Measurements from ENCODE around the gene STARD5.

DNA sequence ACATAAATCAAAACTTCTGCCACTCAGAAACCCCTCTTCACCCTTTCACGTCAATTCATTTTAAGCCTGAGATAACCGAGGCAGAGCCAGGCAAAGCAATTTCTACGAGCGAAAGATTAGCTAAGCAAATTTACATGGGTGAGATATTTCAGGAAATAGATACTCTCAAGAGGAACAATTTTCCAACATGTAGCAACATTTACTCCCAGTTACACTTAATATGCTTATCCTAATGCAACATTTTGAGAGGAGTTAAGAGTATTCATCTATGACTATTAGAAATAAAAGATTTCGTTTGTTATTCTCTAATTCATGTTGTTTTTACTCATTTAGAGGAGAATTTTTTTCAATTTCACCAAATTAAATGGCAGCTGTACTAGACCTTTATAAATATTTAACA, 49.2 kb upstream of the STARD5 start:
- TF ChIP-seq JUND (IDR thresholded peaks at IDR 0.05), result no peak
- TF ChIP-seq, protein P1, sequence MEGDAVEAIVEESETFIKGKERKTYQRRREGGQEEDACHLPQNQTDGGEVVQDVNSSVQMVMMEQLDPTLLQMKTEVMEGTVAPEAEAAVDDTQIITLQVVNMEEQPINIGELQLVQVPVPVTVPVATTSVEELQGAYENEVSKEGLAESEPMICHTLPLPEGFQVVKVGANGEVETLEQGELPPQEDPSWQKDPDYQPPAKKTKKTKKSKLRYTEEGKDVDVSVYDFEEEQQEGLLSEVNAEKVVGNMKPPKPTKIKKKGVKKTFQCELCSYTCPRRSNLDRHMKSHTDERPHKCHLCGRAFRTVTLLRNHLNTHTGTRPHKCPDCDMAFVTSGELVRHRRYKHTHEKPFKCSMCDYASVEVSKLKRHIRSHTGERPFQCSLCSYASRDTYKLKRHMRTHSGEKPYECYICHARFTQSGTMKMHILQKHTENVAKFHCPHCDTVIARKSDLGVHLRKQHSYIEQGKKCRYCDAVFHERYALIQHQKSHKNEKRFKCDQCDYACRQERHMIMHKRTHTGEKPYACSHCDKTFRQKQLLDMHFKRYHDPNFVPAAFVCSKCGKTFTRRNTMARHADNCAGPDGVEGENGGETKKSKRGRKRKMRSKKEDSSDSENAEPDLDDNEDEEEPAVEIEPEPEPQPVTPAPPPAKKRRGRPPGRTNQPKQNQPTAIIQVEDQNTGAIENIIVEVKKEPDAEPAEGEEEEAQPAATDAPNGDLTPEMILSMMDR (IDR thresholded peaks at IDR 0.05; ENCODE audit: low read depth, low read length, missing input control), result no peak
- TF ChIP-seq, protein P2, sequence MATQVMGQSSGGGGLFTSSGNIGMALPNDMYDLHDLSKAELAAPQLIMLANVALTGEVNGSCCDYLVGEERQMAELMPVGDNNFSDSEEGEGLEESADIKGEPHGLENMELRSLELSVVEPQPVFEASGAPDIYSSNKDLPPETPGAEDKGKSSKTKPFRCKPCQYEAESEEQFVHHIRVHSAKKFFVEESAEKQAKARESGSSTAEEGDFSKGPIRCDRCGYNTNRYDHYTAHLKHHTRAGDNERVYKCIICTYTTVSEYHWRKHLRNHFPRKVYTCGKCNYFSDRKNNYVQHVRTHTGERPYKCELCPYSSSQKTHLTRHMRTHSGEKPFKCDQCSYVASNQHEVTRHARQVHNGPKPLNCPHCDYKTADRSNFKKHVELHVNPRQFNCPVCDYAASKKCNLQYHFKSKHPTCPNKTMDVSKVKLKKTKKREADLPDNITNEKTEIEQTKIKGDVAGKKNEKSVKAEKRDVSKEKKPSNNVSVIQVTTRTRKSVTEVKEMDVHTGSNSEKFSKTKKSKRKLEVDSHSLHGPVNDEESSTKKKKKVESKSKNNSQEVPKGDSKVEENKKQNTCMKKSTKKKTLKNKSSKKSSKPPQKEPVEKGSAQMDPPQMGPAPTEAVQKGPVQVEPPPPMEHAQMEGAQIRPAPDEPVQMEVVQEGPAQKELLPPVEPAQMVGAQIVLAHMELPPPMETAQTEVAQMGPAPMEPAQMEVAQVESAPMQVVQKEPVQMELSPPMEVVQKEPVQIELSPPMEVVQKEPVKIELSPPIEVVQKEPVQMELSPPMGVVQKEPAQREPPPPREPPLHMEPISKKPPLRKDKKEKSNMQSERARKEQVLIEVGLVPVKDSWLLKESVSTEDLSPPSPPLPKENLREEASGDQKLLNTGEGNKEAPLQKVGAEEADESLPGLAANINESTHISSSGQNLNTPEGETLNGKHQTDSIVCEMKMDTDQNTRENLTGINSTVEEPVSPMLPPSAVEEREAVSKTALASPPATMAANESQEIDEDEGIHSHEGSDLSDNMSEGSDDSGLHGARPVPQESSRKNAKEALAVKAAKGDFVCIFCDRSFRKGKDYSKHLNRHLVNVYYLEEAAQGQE (IDR thresholded peaks at IDR 0.05), result no peak
- TF ChIP-seq RXRA (IDR thresholded peaks at IDR 0.05), result no peak
- TF ChIP-seq, protein P3, sequence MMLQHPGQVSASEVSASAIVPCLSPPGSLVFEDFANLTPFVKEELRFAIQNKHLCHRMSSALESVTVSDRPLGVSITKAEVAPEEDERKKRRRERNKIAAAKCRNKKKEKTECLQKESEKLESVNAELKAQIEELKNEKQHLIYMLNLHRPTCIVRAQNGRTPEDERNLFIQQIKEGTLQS (IDR thresholded peaks at IDR 0.05), result no peak
- TF ChIP-seq, protein P4, sequence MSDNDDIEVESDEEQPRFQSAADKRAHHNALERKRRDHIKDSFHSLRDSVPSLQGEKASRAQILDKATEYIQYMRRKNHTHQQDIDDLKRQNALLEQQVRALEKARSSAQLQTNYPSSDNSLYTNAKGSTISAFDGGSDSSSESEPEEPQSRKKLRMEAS (IDR thresholded peaks at IDR 0.05), result no peak
- TF ChIP-seq, protein P5, sequence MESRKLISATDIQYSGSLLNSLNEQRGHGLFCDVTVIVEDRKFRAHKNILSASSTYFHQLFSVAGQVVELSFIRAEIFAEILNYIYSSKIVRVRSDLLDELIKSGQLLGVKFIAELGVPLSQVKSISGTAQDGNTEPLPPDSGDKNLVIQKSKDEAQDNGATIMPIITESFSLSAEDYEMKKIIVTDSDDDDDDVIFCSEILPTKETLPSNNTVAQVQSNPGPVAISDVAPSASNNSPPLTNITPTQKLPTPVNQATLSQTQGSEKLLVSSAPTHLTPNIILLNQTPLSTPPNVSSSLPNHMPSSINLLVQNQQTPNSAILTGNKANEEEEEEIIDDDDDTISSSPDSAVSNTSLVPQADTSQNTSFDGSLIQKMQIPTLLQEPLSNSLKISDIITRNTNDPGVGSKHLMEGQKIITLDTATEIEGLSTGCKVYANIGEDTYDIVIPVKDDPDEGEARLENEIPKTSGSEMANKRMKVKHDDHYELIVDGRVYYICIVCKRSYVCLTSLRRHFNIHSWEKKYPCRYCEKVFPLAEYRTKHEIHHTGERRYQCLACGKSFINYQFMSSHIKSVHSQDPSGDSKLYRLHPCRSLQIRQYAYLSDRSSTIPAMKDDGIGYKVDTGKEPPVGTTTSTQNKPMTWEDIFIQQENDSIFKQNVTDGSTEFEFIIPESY (IDR thresholded peaks at IDR 0.05), result no peak
- no peak for TF ChIP-seq TAF1 (conservative IDR thresholded peaks at IDR 0.05)
- TF ChIP-seq YY1 (IDR thresholded peaks at IDR 0.05), result no peak
- no peak for TF ChIP-seq SP1 (IDR thresholded peaks at IDR 0.05)
- TF ChIP-seq RAD21 (IDR thresholded peaks at IDR 0.05), result no peak
